SK-N-SH (cell line): ENCODE measurements around the gene ALDOB.

Source experiments
- CHD2 ChIP-seq: fragments of 150-350 bp; IDR thresholded peaks from 2 replicates; pipeline ENCODE4 v1.6.1; 2018; ENCODE audit warnings: low read length; ENCODE audit not compliant: partially characterized antibody
- EP300 ChIP-seq, 2 experiments: IDR thresholded peaks; 2 replicates each; pipeline versions ENCODE4 v1.4.0 to v1.6.1; 2012; ENCODE audit warnings: borderline replicate concordance in 1 of 2, low read depth in 1 of 2, low read length in 1 of 2
- EZH2phosphoT487 ChIP-seq: fragments of 200-600 bp; sonication (generic); IDR thresholded peaks from 2 replicates; pipeline ENCODE4 v1.6.1; 2017; ENCODE audit warnings: low read depth, mixed run types, mild to moderate bottlenecking, antibody characterized with exemption, moderate library complexity, borderline replicate concordance
- GABPA ChIP-seq: IDR thresholded peaks from 2 replicates; pipeline ENCODE4 v1.4.0; 2012; ENCODE audit warnings: low read depth, mild to moderate bottlenecking
- POLR2AphosphoS5 ChIP-seq: IDR thresholded peaks from 2 replicates; pipeline ENCODE4 v1.6.1; 2012; ENCODE audit warnings: low read depth, low read length
- YY1 ChIP-seq: IDR thresholded peaks from 2 replicates; pipeline ENCODE4 v1.4.0; 2012; ENCODE audit warnings: low read depth, mild to moderate bottlenecking
- TF ChIP-seq, protein P1 (sequence below): fragments of 200-600 bp; sonication (generic); IDR thresholded peaks from 2 replicates; pipeline ENCODE4 v1.6.1; 2017; ENCODE audit warnings: antibody characterized with exemption, mild to moderate bottlenecking, moderate library complexity
- TF ChIP-seq, protein P2 (sequence below): IDR thresholded peaks from 2 replicates; pipeline ENCODE4 v1.6.1; 2012; ENCODE audit warnings: mild to moderate bottlenecking, low read depth, low read length, moderate library complexity
- TF ChIP-seq, protein P3 (sequence below): IDR thresholded peaks from 2 replicates; pipeline ENCODE4 v1.4.0; 2012; ENCODE audit warnings: low read depth

DNA sequence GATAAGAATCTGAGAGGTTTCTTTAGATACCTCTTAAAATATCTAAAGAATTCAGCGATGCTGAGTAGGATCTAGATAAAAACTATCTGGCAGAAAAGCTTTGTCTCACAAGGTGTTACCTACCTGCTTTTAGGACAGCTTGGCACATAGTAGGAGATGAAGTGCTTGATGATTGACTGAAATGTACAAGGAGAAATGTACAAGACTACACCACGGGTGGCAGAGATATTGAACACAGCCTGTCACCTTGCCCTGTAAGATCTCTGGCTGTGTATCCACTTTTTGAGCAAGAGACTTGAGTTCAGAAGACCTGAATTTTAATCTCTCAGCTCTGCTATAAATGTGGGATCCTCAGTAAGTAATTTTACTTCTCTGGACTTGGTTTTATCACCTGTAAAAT lies 15.7 kb downstream of the ALDOB start:
- TF ChIP-seq EZH2phosphoT487 (no peak), POLR2AphosphoS5 (no peak), EP300 (IDR thresholded peaks at IDR 0.05; ENCODE audit: borderline replicate concordance in 1 of 2, low read depth in 1 of 2, low read length in 1 of 2) (no peak), GABPA (no peak), YY1 (no peak), CHD2 (no peak)
- TF ChIP-seq, protein P1, sequence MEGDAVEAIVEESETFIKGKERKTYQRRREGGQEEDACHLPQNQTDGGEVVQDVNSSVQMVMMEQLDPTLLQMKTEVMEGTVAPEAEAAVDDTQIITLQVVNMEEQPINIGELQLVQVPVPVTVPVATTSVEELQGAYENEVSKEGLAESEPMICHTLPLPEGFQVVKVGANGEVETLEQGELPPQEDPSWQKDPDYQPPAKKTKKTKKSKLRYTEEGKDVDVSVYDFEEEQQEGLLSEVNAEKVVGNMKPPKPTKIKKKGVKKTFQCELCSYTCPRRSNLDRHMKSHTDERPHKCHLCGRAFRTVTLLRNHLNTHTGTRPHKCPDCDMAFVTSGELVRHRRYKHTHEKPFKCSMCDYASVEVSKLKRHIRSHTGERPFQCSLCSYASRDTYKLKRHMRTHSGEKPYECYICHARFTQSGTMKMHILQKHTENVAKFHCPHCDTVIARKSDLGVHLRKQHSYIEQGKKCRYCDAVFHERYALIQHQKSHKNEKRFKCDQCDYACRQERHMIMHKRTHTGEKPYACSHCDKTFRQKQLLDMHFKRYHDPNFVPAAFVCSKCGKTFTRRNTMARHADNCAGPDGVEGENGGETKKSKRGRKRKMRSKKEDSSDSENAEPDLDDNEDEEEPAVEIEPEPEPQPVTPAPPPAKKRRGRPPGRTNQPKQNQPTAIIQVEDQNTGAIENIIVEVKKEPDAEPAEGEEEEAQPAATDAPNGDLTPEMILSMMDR = no peak
- TF ChIP-seq, protein P2, sequence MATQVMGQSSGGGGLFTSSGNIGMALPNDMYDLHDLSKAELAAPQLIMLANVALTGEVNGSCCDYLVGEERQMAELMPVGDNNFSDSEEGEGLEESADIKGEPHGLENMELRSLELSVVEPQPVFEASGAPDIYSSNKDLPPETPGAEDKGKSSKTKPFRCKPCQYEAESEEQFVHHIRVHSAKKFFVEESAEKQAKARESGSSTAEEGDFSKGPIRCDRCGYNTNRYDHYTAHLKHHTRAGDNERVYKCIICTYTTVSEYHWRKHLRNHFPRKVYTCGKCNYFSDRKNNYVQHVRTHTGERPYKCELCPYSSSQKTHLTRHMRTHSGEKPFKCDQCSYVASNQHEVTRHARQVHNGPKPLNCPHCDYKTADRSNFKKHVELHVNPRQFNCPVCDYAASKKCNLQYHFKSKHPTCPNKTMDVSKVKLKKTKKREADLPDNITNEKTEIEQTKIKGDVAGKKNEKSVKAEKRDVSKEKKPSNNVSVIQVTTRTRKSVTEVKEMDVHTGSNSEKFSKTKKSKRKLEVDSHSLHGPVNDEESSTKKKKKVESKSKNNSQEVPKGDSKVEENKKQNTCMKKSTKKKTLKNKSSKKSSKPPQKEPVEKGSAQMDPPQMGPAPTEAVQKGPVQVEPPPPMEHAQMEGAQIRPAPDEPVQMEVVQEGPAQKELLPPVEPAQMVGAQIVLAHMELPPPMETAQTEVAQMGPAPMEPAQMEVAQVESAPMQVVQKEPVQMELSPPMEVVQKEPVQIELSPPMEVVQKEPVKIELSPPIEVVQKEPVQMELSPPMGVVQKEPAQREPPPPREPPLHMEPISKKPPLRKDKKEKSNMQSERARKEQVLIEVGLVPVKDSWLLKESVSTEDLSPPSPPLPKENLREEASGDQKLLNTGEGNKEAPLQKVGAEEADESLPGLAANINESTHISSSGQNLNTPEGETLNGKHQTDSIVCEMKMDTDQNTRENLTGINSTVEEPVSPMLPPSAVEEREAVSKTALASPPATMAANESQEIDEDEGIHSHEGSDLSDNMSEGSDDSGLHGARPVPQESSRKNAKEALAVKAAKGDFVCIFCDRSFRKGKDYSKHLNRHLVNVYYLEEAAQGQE = no peak
- TF ChIP-seq, protein P3, sequence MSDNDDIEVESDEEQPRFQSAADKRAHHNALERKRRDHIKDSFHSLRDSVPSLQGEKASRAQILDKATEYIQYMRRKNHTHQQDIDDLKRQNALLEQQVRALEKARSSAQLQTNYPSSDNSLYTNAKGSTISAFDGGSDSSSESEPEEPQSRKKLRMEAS = no peak
